ENCODE results near the gene SAMMSON.

DNA sequence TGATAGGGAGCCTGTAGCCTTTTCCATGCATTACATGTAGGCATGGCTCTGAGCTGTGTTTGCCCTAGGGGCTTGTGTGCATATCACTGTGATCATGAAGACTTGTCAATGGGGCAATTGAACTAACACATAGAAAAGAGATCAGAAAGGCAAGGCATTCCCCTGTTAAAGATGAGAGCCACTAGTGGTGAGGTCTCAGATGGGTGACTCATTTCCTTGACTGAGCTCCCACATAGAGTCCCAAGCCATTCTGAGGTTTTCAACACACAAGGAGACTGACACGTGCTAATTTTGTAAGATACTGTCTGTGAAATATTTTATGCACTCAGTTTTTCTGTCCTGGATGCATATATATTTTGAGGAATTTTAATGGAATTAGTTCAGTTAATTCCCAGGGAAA lies 53.8 kb downstream of the SAMMSON start:
- no peak for TF ChIP-seq RCOR1 (IDR thresholded peaks at IDR 0.05; ENCODE audit: low read length)
- TF ChIP-seq NFIC (IDR thresholded peaks at IDR 0.05; ENCODE audit: borderline replicate concordance) = no peak
- TF ChIP-seq, protein P1, sequence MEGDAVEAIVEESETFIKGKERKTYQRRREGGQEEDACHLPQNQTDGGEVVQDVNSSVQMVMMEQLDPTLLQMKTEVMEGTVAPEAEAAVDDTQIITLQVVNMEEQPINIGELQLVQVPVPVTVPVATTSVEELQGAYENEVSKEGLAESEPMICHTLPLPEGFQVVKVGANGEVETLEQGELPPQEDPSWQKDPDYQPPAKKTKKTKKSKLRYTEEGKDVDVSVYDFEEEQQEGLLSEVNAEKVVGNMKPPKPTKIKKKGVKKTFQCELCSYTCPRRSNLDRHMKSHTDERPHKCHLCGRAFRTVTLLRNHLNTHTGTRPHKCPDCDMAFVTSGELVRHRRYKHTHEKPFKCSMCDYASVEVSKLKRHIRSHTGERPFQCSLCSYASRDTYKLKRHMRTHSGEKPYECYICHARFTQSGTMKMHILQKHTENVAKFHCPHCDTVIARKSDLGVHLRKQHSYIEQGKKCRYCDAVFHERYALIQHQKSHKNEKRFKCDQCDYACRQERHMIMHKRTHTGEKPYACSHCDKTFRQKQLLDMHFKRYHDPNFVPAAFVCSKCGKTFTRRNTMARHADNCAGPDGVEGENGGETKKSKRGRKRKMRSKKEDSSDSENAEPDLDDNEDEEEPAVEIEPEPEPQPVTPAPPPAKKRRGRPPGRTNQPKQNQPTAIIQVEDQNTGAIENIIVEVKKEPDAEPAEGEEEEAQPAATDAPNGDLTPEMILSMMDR (IDR thresholded peaks at IDR 0.05) = no peak
- TF ChIP-seq, protein P2, sequence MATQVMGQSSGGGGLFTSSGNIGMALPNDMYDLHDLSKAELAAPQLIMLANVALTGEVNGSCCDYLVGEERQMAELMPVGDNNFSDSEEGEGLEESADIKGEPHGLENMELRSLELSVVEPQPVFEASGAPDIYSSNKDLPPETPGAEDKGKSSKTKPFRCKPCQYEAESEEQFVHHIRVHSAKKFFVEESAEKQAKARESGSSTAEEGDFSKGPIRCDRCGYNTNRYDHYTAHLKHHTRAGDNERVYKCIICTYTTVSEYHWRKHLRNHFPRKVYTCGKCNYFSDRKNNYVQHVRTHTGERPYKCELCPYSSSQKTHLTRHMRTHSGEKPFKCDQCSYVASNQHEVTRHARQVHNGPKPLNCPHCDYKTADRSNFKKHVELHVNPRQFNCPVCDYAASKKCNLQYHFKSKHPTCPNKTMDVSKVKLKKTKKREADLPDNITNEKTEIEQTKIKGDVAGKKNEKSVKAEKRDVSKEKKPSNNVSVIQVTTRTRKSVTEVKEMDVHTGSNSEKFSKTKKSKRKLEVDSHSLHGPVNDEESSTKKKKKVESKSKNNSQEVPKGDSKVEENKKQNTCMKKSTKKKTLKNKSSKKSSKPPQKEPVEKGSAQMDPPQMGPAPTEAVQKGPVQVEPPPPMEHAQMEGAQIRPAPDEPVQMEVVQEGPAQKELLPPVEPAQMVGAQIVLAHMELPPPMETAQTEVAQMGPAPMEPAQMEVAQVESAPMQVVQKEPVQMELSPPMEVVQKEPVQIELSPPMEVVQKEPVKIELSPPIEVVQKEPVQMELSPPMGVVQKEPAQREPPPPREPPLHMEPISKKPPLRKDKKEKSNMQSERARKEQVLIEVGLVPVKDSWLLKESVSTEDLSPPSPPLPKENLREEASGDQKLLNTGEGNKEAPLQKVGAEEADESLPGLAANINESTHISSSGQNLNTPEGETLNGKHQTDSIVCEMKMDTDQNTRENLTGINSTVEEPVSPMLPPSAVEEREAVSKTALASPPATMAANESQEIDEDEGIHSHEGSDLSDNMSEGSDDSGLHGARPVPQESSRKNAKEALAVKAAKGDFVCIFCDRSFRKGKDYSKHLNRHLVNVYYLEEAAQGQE (IDR thresholded peaks at IDR 0.05; ENCODE audit: low read depth, low read length) = no peak
- TF ChIP-seq POLR2AphosphoS5 (IDR thresholded peaks at IDR 0.05; ENCODE audit: low read depth, low read length) = no peak
- no peak for TF ChIP-seq YY1 (IDR thresholded peaks at IDR 0.05; ENCODE audit: low read depth)
- no peak for TF ChIP-seq GABPA (IDR thresholded peaks at IDR 0.05; ENCODE audit: low read depth)

All from SK-N-SH (cell line).